Karpas-422 (cell line): ENCODE data around the gene TRANK1. TPM values are rescaled to one million over a fixed set of nuclear protein-coding genes. Genes with fewer than 3 reads are reported as not detected.

Experiments used
- DNase-seq: peaks from one replicate; pipeline ENCODE4 v3.0.0-alpha.2; 2015
- H2AFZ ChIP-seq: fragments of 200-600 bp; sonication (generic); 2 replicates; pipeline ENCODE4 v1.6.1; 2014; ENCODE audit warnings: antibody characterized with exemption, low read length, mixed read lengths
- H3K27ac ChIP-seq: fragments of 200-600 bp; sonication (generic); 2 replicates; pipeline ENCODE4 v1.5.1; 2014; ENCODE audit warnings: mild to moderate bottlenecking, low read length, moderate library complexity
- H3K27me3 ChIP-seq: fragments of 200-600 bp; sonication (generic); 2 replicates; pipeline ENCODE4 v1.6.1; 2014; ENCODE audit warnings: low read length, mixed read lengths
- H3K36me3 ChIP-seq: fragments of 200-600 bp; sonication (generic); 2 replicates; pipeline ENCODE4 v1.6.1; 2014; ENCODE audit warnings: low read length, mixed read lengths; ENCODE audit not compliant: insufficient read depth
- H3K4me1 ChIP-seq: fragments of 200-600 bp; sonication (generic); 2 replicates; pipeline ENCODE4 v1.6.1; 2014; ENCODE audit warnings: mild to moderate bottlenecking, low read length, mixed read lengths
- H3K4me2 ChIP-seq: fragments of 200-600 bp; sonication (generic); 2 replicates; pipeline ENCODE4 v1.6.1; 2014; ENCODE audit warnings: low read length, low read depth, mild to moderate bottlenecking; ENCODE audit not compliant: poor library complexity, severe bottlenecking
- H3K4me3 ChIP-seq: fragments of 200-600 bp; sonication (generic); 2 replicates; pipeline ENCODE4 v1.5.1; 2014; ENCODE audit warnings: mild to moderate bottlenecking, antibody characterized with exemption, low read length, mixed read lengths
- H3K79me2 ChIP-seq: fragments of 200-600 bp; sonication (generic); 2 replicates; pipeline ENCODE4 v1.6.1; 2014; ENCODE audit warnings: mild to moderate bottlenecking, low read length, mixed read lengths
- H3K9ac ChIP-seq: fragments of 200-600 bp; sonication (generic); 2 replicates; pipeline ENCODE4 v1.6.0; 2014; ENCODE audit warnings: low read length
- H3K9me2 ChIP-seq: fragments of 200-600 bp; sonication (generic), shearing (Covaris generic); replicated peaks from 2 replicates; pipeline ENCODE4 v1.6.0; 2014; ENCODE audit warnings: mild to moderate bottlenecking, low read length, moderate library complexity; ENCODE audit not compliant: insufficient read depth
- H3K9me3 ChIP-seq: fragments of 300-700, 200-600 bp; sonication (generic); 2 replicates; pipeline ENCODE4 v1.6.1; 2014; ENCODE audit warnings: low read length, mixed read lengths
- H4K20me1 ChIP-seq: fragments of 200-600 bp; sonication (generic); 2 replicates; pipeline ENCODE4 v1.6.1; 2014; ENCODE audit warnings: mild to moderate bottlenecking, antibody characterized with exemption, low read length, low read depth; ENCODE audit not compliant: insufficient read depth
- total RNA-seq: library from RNA; depleted of rRNA; stranded (reverse); fragments of >200 nt; shearing (Covaris generic); gene quantifications from 2 replicates; pipeline ENCODE4 v1.2.3, GENCODE V29; 2014; ENCODE audit warnings: low replicate concordance

TRANK1 gene
- total RNA-seq, 1 experiment from 2014 or later: 123 TPM

GRCh38 chr3:36920884-36921567 is 23.8 kb downstream of the TRANK1 start:
- Histone ChIP-seq H3K36me3 (peaks cover 21% of the 10 kb centered on the region), H3K27ac (peak overlapping the region; percentile 85; the same call in 1 of the 2 replicates), H3K79me2 (peaks cover 91% of the 10 kb centered on the region), H3K9me2 (no peaks in the 10 kb centered on the region), H3K27me3 (no peaks in the 10 kb centered on the region), H4K20me1 (no peaks in the 10 kb centered on the region), H3K4me3 (no peak overlapping the region), H3K4me2 (no peak overlapping the region), H3K4me1 (peaks cover 75% of the 10 kb centered on the region), H3K9me3 (peaks cover 10% of the 10 kb centered on the region), H2AFZ (no peak overlapping the region), H3K9ac (no peak overlapping the region)
- no peak for DNase-seq

- Histone ChIP-seq H3K27ac (peak overlapping the region; percentile 85), H3K9me3 (peaks cover 10% of the 10 kb centered on the region), H3K4me3 (no peak overlapping the region), H3K4me2 (peak overlapping the region; percentile 67), H3K9ac (0 out of 2 replicates have a peak overlapping the region, but pooled peaks have one; percentile 25), H3K4me1 (peaks cover 72% of the 10 kb centered on the region), H2AFZ (no peak overlapping the region), H3K79me2 (peaks cover 96% of the 10 kb centered on the region), H4K20me1 (no peaks in the 10 kb centered on the region), H3K36me3 (peaks cover 21% of the 10 kb centered on the region), H3K27me3 (no peaks in the 10 kb centered on the region), H3K9me2 (no peaks in the 10 kb centered on the region)
- DNase-seq: no peak
Measured at GRCh38 chr3:36919439-36920160, 25.3 kb downstream of the TRANK1 start.

- no peaks in the 10 kb centered on the region for H3K27me3 ChIP-seq
- H2AFZ ChIP-seq: no peak overlapping the region
- H3K79me2 ChIP-seq: peaks cover 89% of the 10 kb centered on the region
- peak overlapping the region; percentile 42 for H3K4me3 ChIP-seq
- H3K4me2 ChIP-seq: peak overlapping the region; percentile 67
- no peaks in the 10 kb centered on the region for H3K9me2 ChIP-seq
- DNase-seq: peak; percentile 64
- peaks cover 70% of the 10 kb centered on the region for H3K4me1 ChIP-seq
- H3K9me3 ChIP-seq: peaks cover 10% of the 10 kb centered on the region
- peaks cover 20% of the 10 kb centered on the region for H3K36me3 ChIP-seq
- H4K20me1 ChIP-seq: no peaks in the 10 kb centered on the region
- peak overlapping the region; percentile 33 for H3K9ac ChIP-seq
- H3K27ac ChIP-seq: peak overlapping the region; percentile 85
Measured at GRCh38 chr3:36918050-36918449, 26.8 kb downstream of the TRANK1 start.

GRCh38 chr3:36911990-36912804 is 32.7 kb downstream of the TRANK1 start:
- H3K27me3 ChIP-seq: no peaks in the 10 kb centered on the region
- DNase-seq: peak; percentile 96
- peaks cover 74% of the 10 kb centered on the region for H3K79me2 ChIP-seq
- H3K36me3 ChIP-seq: 0 out of 2 replicates have a peak, but pooled peaks cover 2% of the 10 kb centered on the region
- peak overlapping the region; percentile 46 for H3K4me3 ChIP-seq
- H3K9me2 ChIP-seq: no peaks in the 10 kb centered on the region
- peaks cover 80% of the 10 kb centered on the region for H3K4me1 ChIP-seq
- peak overlapping the region; percentile 95 for H3K27ac ChIP-seq
- H3K9me3 ChIP-seq: no peaks in the 10 kb centered on the region
- H4K20me1 ChIP-seq: no peaks in the 10 kb centered on the region
- peak overlapping the region; percentile 65 for H3K9ac ChIP-seq
- H2AFZ ChIP-seq: no peak overlapping the region
- peak overlapping the region; percentile 67 for H3K4me2 ChIP-seq

- Histone ChIP-seq H2AFZ (no peak overlapping the region), H3K4me3 (no peak overlapping the region), H3K4me2 (peak overlapping the region; percentile 87), H4K20me1 (no peaks in the 10 kb centered on the region), H3K27ac (peak overlapping the region; percentile 80), H3K4me1 (peaks cover 70% of the 10 kb centered on the region), H3K27me3 (no peaks in the 10 kb centered on the region), H3K79me2 (peaks cover 69% of the 10 kb centered on the region), H3K9ac (0 out of 2 replicates have a peak overlapping the region, but pooled peaks have one; percentile 11), H3K9me3 (no peaks in the 10 kb centered on the region), H3K36me3 (0 out of 2 replicates have a peak, but pooled peaks cover 2% of the 10 kb centered on the region), H3K9me2 (no peaks in the 10 kb centered on the region)
- no peak for DNase-seq
Measured at GRCh38 chr3:36909666-36910065, 35.2 kb downstream of the TRANK1 start.

- peaks cover 68% of the 10 kb centered on the region for H3K4me1 ChIP-seq
- no peaks in the 10 kb centered on the region for H3K9me2 ChIP-seq
- peak overlapping the region; percentile 70 for H3K4me3 ChIP-seq
- H3K36me3 ChIP-seq: 0 out of 2 replicates have a peak, but pooled peaks cover 2% of the 10 kb centered on the region
- H3K9me3 ChIP-seq: no peaks in the 10 kb centered on the region
- H3K27me3 ChIP-seq: no peaks in the 10 kb centered on the region
- peak overlapping the region; percentile 68 for H3K9ac ChIP-seq
- H4K20me1 ChIP-seq: no peaks in the 10 kb centered on the region
- peaks cover 74% of the 10 kb centered on the region for H3K79me2 ChIP-seq
- H3K27ac ChIP-seq: peak overlapping the region; percentile 80
- no peak for DNase-seq
- H2AFZ ChIP-seq: no peak overlapping the region
- peak overlapping the region; percentile 87 for H3K4me2 ChIP-seq
Measured at GRCh38 chr3:36909181-36909580, 35.7 kb downstream of the TRANK1 start.

GRCh38 chr3:36908647-36909180 is 36.1 kb downstream of the TRANK1 start:
- Histone ChIP-seq H3K36me3 (0 out of 2 replicates have a peak, but pooled peaks cover 2% of the 10 kb centered on the region), H2AFZ (no peak overlapping the region), H3K4me1 (peaks cover 65% of the 10 kb centered on the region), H3K9me3 (no peaks in the 10 kb centered on the region), H3K79me2 (peaks cover 71% of the 10 kb centered on the region), H3K9ac (peak overlapping the region; percentile 68), H4K20me1 (no peaks in the 10 kb centered on the region), H3K27me3 (no peaks in the 10 kb centered on the region), H3K4me2 (peak overlapping the region; percentile 87), H3K4me3 (peak overlapping the region; percentile 70), H3K9me2 (no peaks in the 10 kb centered on the region), H3K27ac (peak overlapping the region; percentile 80)
- DNase-seq: no peak
